HUES48 (cell line): ENCODE measurements around the gene RPS15.
A peak's percentile ranks its signal among the peaks of the same experiment; 100 is the strongest.

Experiments
- H3K27ac ChIP-seq: one replicate; pipeline ENCODE4 v1.7.0; 2013; ENCODE audit warnings: low read depth, low read length, inconsistent platforms
- H3K27me3 ChIP-seq: 2 replicates; pipeline ENCODE4 v1.6.1; 2013; ENCODE audit warnings: mild to moderate bottlenecking, low read length; ENCODE audit not compliant: control insufficient read depth, insufficient read depth
- H3K36me3 ChIP-seq: 2 replicates; pipeline ENCODE4 v1.6.1; 2013; ENCODE audit warnings: low read length; ENCODE audit not compliant: control insufficient read depth, insufficient read depth
- H3K4me1 ChIP-seq: 2 replicates; pipeline ENCODE4 v1.6.1; 2013; ENCODE audit warnings: mild to moderate bottlenecking, low read length; ENCODE audit not compliant: control insufficient read depth, insufficient read depth
- H3K4me3 ChIP-seq: 2 replicates; pipeline ENCODE4 v1.5.1; 2013; ENCODE audit warnings: mild to moderate bottlenecking, low read depth, low read length
- H3K9ac ChIP-seq: 2 replicates; pipeline ENCODE4 v1.6.1; 2013; ENCODE audit warnings: mild to moderate bottlenecking, low read depth, low read length, moderate library complexity
- H3K9me3 ChIP-seq: 2 replicates; pipeline ENCODE4 v1.6.1; 2013; ENCODE audit warnings: low read length; ENCODE audit not compliant: control insufficient read depth, insufficient read depth

The RPS15 gene

DNA sequence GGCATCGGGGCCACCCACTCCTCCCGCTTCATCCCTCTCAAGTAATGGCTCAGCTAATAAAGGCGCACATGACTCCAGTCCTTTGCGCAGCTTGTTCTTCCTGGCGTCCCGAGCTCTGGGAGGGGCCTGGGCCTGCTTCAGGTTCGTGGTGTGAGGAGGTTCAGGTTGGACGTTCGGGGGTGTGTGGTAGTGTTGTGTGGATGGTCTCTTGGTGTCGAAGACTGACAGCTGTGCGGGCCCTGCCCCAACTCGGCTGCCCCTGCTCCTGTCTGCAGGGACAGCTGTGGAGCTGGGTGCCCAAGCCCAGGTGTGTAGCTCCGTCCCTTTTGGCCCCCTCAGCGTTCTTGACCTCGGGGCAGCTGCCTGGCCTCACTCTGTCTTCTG is 2.2 kb downstream of the RPS15 start:
- Histone ChIP-seq H3K4me3 (no peak overlapping the region), H3K27me3 (no peaks in the 10 kb centered on the region; the same call in 1 of the 2 replicates), H3K4me1 (0 out of 2 replicates have a peak, but pooled peaks cover 5% of the 10 kb centered on the region), H3K9ac (no peak overlapping the region), H3K36me3 (peaks cover 39% of the 10 kb centered on the region), H3K27ac (no peak overlapping the region), H3K9me3 (no peaks in the 10 kb centered on the region)

DNA sequence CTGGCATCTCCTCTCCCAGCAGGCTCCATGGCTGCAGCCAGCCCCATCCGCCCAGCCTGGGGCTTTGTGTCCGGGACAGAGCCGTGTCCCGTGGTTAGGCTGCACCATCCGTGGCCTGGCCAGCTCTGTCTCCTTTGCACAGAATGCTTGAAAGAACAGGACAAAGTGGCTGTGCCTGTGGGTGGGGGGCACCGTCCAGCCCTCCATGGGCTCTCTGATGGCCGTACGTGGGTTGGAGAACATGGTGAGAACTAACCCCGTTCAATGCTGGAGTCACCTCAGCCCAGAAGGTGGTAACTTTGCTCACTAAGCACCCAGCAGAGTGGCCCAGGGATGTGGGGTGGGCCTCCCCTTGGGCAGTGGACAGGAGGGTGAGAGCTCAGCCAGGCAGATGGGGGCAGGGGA is 2.8 kb downstream of the RPS15 start:
- Histone ChIP-seq H3K36me3 (peaks cover 36% of the 10 kb centered on the region), H3K27ac (no peak overlapping the region), H3K4me1 (0 out of 2 replicates have a peak, but pooled peaks cover 5% of the 10 kb centered on the region), H3K4me3 (no peak overlapping the region), H3K9ac (no peak overlapping the region), H3K9me3 (no peaks in the 10 kb centered on the region), H3K27me3 (peaks cover 2% of the 10 kb centered on the region; the same call in 1 of the 2 replicates)

DNA sequence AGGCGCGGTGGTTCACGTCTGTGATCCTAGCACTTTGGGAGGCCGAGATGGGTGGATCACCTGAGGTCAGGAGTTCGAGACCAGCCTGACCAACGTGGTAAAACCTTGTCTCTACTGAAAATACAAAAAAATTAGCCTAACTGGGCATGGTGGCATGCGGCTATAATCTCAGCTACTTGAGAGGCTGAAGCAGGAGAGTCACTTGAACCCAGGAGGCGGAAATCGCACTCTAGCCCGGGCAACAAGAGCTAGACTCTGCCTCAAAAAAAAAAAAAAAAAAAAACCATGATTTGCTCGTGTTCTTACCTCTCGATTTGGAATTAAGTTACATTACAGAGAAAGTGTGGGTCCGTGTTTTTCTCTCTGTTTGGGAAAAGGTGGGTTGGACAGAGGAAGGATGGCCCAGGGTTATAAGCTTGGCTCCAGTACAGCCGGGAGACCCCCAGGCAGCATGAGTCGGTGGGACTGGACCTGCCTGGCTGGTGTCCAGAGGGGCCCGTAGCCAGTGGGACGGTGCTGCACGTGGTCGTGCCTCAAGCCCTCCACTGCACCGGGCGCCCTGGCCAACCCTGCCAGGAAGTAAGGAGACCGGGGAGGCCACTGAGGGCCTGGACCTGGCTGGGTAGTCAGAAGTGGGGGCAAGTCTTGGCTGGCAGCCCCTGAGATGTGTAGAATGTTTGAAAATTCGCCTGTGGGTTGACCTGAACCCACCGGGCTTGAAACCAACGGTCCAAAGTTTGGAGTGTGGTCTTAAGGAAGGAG is 3.7 kb downstream of the RPS15 start:
- Histone ChIP-seq H3K9ac (no peak overlapping the region), H3K4me3 (no peak overlapping the region), H3K27ac (no peak overlapping the region), H3K9me3 (no peaks in the 10 kb centered on the region), H3K27me3 (peaks cover 10% of the 10 kb centered on the region), H3K4me1 (0 out of 2 replicates have a peak, but pooled peaks cover 5% of the 10 kb centered on the region), H3K36me3 (peaks cover 36% of the 10 kb centered on the region)

DNA sequence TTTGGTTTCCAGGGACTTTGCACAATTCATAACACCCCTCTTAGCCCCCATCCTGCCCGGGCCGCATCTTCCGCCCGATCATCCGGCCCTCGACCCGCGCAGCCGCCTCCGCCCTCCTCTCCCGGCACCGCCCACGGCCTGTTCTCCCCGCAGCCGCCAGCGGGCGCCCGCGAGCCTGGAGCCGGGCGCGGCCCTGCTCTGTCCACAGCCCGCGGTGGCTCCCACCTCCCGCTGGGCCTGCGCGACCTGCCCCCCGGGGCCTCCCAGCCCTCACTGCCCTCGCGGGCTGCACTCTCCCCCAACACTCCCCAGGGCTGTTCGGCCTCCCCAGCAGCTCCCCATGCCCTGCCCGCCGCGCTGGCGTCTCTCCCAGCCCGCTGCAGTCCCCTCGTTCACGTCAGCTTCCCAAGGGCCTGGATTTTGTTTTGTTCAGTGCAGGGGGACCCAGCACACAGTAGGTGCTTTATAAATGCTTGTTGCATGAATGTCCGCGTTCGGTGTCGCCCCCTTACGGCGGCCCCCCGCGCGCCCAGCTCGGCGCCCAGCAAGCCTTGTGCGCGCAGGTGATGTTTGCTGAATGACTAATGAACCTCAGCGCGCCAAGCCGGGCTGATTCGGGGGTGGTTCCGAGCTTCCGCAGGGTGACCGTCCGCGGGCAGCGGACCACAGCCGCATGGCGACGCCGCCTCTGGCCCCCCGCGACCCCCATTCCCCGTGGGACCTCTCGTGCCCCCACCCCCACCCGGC is 7.2 kb downstream of the RPS15 start:
- H3K27me3 ChIP-seq, result peaks cover 43% of the 10 kb centered on the region
- H3K9ac ChIP-seq, result no peak overlapping the region
- H3K4me3 ChIP-seq, result peak overlapping the region; percentile 64
- H3K27ac ChIP-seq, result no peak overlapping the region
- H3K4me1 ChIP-seq, result peaks cover 3% of the 10 kb centered on the region; the same call in 1 of the 2 replicates
- no peaks in the 10 kb centered on the region for H3K9me3 ChIP-seq
- H3K36me3 ChIP-seq, result peaks cover 25% of the 10 kb centered on the region

DNA sequence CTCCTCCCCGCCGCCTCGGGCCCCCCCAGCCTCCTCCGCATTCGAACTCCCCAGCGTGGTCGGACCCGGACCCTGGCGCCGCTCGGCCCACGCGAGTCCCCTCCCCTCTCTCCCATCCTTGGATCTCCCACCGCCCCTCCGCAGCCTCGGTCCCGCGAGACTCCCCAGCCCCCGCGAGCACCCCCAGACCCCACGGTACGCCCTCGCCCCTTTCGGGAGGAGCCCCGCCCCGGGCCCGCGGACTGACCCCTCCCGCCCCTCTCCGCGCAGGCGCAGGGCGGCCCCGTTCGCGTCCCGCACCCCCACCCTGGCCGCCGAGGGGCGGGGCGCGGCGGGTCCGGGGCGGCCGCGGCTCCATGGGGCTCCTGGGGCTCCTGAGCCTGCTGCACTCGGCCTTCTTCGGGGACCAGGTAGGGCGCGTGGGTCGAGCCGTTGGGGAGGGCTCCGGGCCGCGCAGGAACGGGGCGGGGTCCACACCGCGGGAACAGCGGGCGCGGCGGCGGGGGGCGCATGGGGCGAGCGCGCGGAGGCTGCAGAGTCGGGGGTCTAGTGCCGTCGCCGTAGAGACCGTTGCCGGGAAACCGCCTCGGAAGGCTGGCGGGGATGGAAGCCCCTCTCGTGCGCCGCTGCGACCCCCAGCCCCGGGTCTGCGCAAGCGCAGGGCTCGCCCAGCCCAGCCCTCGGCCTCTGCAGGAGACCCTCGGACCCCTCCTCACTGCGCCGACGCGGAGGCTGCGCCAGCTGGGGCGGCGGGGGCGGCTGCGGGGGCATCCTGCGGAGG is 7.9 kb downstream of the RPS15 start:
- Histone ChIP-seq H3K4me3 (peak overlapping the region; percentile 55), H3K9ac (no peak overlapping the region), H3K27ac (no peak overlapping the region), H3K36me3 (peaks cover 17% of the 10 kb centered on the region), H3K9me3 (no peaks in the 10 kb centered on the region), H3K27me3 (peaks cover 51% of the 10 kb centered on the region), H3K4me1 (peaks cover 3% of the 10 kb centered on the region; the same call in 1 of the 2 replicates)

DNA sequence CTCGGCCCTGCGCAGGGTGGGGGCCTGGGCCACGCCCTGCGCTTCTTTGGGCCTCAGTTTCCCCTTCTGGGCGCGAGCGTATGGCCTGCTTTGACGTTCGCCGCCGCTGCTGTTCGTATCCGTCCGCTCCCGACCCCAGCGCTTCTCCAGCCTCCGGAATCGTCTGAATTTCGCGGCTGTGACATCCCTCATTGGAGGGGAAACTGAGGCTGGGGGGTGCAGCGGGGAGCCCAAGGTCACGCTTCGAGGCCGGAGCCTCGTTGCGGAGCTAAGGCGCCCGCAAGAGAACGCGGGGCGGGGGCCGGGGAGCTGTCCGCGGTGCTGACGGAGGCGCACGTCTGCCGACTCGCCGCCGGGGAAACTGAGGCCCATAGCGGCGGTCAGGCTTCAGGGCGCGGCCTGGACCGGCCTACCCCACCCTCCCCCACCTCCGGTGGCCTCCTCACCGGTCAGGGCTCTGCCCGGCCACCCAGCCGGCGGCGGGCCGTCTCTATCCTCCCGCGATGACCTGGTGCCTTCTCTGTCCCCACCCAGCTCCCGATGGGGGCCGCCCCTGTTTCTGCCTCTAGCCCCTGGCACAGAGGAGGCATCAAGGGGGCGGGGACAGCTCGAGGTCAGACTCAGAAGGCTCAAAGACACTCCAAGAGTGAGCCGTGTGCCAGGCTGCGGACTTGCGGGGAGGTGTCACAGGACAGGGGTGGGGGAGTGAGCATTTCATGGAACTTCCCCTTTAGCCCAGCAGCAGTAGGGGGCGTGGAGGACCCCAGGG is 8.7 kb downstream of the RPS15 start:
- Histone ChIP-seq H3K27ac (no peak overlapping the region), H3K9me3 (no peaks in the 10 kb centered on the region), H3K9ac (no peak overlapping the region), H3K36me3 (peaks cover 9% of the 10 kb centered on the region), H3K4me3 (no peak overlapping the region; the same call in 1 of the 2 replicates), H3K4me1 (peaks cover 3% of the 10 kb centered on the region; the same call in 1 of the 2 replicates), H3K27me3 (peaks cover 56% of the 10 kb centered on the region)

DNA sequence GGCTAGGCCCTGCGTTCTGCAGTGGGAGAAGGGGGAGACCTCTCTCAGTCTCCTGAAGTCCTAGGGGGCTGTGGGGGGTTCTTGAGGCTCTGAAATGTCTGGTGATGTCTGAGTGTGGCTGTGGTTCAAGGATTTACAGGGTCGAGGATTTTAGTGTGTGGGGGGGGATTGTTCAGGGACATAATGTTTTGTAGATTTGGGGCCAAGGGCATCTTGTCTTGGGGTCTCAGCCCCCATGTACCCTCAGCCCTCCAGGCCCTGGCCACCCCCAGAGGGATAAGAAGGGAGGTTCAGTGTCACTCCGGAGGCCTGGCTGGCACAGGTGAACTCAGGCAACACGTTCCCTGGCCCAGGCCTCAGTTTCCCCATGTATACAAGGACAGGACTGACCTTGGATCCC is 9.3 kb downstream of the RPS15 start:
- Histone ChIP-seq H3K27me3 (peaks cover 60% of the 10 kb centered on the region), H3K4me1 (peaks cover 7% of the 10 kb centered on the region; the same call in 1 of the 2 replicates), H3K9me3 (no peaks in the 10 kb centered on the region), H3K9ac (no peak overlapping the region), H3K36me3 (peaks cover 3% of the 10 kb centered on the region), H3K4me3 (no peak overlapping the region), H3K27ac (no peak overlapping the region)

DNA sequence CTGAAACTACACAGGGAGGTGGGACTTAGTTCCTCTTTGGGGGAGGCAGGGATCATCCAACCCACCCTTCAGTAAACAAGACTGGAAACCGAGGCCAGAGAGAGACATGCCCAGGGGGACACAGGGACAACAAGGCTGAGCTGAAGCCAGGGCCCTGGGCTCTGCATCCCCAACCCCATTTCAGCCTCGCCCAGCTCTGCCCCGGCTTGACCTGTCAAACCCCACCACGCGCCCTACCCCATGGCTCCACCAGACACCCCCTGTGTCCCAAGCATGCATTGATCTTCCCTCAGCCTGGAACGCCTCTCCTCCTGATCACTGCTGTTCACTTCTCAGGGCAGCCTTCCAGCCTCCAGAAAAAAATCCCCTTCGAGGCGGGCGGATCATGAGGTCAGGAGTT is 9.7 kb downstream of the RPS15 start:
- peaks cover 65% of the 10 kb centered on the region for H3K27me3 ChIP-seq
- peaks cover 8% of the 10 kb centered on the region; the same call in 1 of the 2 replicates for H3K4me1 ChIP-seq

DNA sequence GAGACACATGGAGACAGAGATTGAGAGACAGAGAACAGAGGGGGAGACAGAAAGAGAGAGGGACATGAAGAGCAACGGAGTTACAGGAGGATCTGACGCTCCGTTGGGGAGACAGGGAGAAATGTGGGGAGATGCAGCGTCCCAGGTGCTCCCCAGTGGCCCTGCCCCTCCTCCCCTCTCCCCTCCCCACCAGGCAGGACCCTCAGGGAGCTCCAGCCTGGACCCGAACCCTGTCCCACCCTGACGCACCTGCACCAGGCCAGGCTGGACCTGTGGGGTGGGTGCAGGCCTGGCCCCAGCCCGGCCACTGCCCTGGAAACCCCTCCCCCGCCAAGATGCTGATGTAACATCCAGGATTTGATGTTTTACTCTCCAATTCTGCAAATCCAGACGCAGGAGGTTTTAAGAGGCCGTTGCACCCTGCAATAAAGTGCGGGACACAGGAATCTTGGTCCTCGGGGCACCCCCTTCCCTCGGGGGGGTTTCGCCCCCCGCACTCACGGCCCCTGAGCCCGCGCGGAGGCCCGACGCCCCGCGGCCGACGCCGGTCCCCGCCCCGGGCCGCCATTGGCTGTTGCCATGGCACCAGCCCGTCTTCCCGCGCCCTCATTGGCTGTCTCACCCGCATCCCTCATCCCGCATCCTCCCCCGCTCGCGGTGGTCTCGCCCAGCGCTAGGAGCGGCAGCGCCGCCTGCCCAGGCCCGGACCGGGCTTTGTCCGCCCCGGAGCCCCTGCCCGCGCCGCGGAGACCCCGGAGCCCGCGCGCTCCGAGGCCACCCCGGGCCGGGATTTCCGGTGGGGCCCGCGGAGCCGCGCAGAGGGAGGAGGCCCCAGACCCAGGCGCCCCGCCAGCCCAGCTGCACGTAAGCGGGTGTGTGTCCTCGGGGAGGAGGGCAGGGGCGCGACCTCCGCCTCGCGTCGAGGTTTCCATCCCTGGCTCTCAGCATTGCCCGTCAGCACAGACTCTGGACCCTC is 11.6 kb downstream of the RPS15 start, which contains the start of gene APC2:
Gene APC2, plus strand, starts transcription at position 655 of the 976 bp plus-strand sequence. CDS start 2,881 bp downstream, outside the sequence.
- peaks cover 69% of the 10 kb centered on the region for H3K27me3 ChIP-seq
- no peak within 1 kb of the TSS for H3K27ac ChIP-seq
- H3K4me1 ChIP-seq, result peaks cover 8% of the 10 kb centered on the region; the same call in 1 of the 2 replicates
- H3K36me3 ChIP-seq, result no peaks in the 10 kb centered on the region
- no peak within 1 kb of the TSS for H3K9ac ChIP-seq
- no peaks in the 10 kb centered on the region for H3K9me3 ChIP-seq
- peak within 1 kb of the TSS; percentile 27; the same call in 1 of the 2 replicates for H3K4me3 ChIP-seq

More for the DNA sequence above, 9.7 kb downstream of the RPS15 start:
- H3K4me3 ChIP-seq, result no peak overlapping the region
- H3K36me3 ChIP-seq, result no peaks in the 10 kb centered on the region
- no peak overlapping the region for H3K27ac ChIP-seq
- H3K9me3 ChIP-seq, result no peaks in the 10 kb centered on the region
- no peak overlapping the region for H3K9ac ChIP-seq
